ENCODE results near the gene KRTAP3-1. TPM values are rescaled to one million over a fixed set of nuclear protein-coding genes. Genes with fewer than 3 reads are reported as not detected.
A peak's percentile ranks its signal among the peaks of the same experiment; 100 is the strongest.

Gene KRTAP3-1
- total RNA-seq, 1 experiment from 2014 or later: not detected

- Histone ChIP-seq H3K9ac (ENCODE audit: low read length) (no peak overlapping the region), H3K4me3 (replicated peaks in 1 of 2; ENCODE audit: low read depth in 1 of 2, low read length in 2 of 2) (no peak overlapping the region), H3K79me2 (ENCODE audit: insufficient read depth, low read length) (no peaks in the 10 kb centered on the region), H3K27ac (ENCODE audit: low read depth, low read length) (no peak overlapping the region), H2AFZ (ENCODE audit: low read depth, low read length, poor library complexity, severe bottlenecking) (peak overlapping the region; percentile 3), H4K20me1 (ENCODE audit: insufficient read depth) (no peaks in the 10 kb centered on the region), H3K4me1 (ENCODE audit: control insufficient read depth in 1 of 2, insufficient read depth in 2 of 2, low read length in 2 of 2) (no peaks in the 10 kb centered on the region; a peak in 1 of 4 replicates), H3K9me2 (ENCODE audit: insufficient read depth) (no peaks in the 10 kb centered on the region), H3K4me2 (ENCODE audit: low read length) (no peak overlapping the region), H3K9me3 (ENCODE audit: control insufficient read depth in 1 of 2, insufficient read depth in 1 of 2, low read depth in 1 of 2, low read length in 2 of 2) (no peaks in the 10 kb centered on the region), H3K27me3 (ENCODE audit: insufficient read depth, low read length) (no peaks in the 10 kb centered on the region), H3K36me3 (ENCODE audit: control insufficient read depth in 1 of 2, insufficient read depth in 2 of 2, low read length in 2 of 2) (no peaks in the 10 kb centered on the region)
- ATAC-seq: no peak
- intact Hi-C loops (cut with micrococcal nuclease): no loop called here
- ChIA-PET POLR2A (no interaction called here), RAD21 (ENCODE audit: low non-redundant PET in 1 of 2, low total read pairs in 2 of 2, uncharacterized antibody in 2 of 2, unreplicated experiment in 2 of 2) (no interaction called here), CTCF (no interaction called here)
- no peak for TF ChIP-seq SP1 (IDR thresholded peaks at IDR 0.05; ENCODE audit: low read depth)
- TF ChIP-seq EZH2 (IDR thresholded peaks at IDR 0.05): no peak
- no peak for TF ChIP-seq ELF1 (IDR thresholded peaks at IDR 0.05; ENCODE audit: borderline replicate concordance, low read depth)
- no peak for TF ChIP-seq JUND (IDR thresholded peaks at IDR 0.05)
- no peak for TF ChIP-seq ATF3 (IDR thresholded peaks at IDR 0.05)
- TF ChIP-seq SIN3A (IDR thresholded peaks at IDR 0.05; ENCODE audit: low read depth): no peak
- no peak for TF ChIP-seq CBX3 (IDR thresholded peaks at IDR 0.05; ENCODE audit: low read depth)
- no peak for TF ChIP-seq CTCF (IDR thresholded peaks at IDR 0.05 in 2 of 3, conservative IDR thresholded peaks at IDR 0.05 in 1 of 3; ENCODE audit: borderline replicate concordance in 1 of 3, insufficient read depth in 1 of 3, low read depth in 2 of 3, low read length in 2 of 3)
- no peak for DNase-seq (ENCODE audit: low read depth, low spot score)
- no TSS peak for BruUV-seq (replicated peaks)
These were observed 6.1 kb downstream of the KRTAP3-1 start for GRCh38 chr17:41002814-41003213.

- ATAC-seq (no peak), DNase-seq (ENCODE audit: low read depth, low spot score) (no peak)
- H3K9ac ChIP-seq (ENCODE audit: low read length): no peak overlapping the region
- H3K9me2 ChIP-seq (ENCODE audit: insufficient read depth): no peaks in the 10 kb centered on the region
- CTCF ChIA-PET: no interaction called here
- peaks cover 3 to 10% of the 10 kb centered on the region in 2 experiments for H3K4me1 ChIP-seq (ENCODE audit: control insufficient read depth in 1 of 2, insufficient read depth in 2 of 2, low read length in 2 of 2)
- no peak overlapping the region for H3K27ac ChIP-seq (ENCODE audit: low read depth, low read length)
- H3K9me3 ChIP-seq (ENCODE audit: control insufficient read depth in 1 of 2, insufficient read depth in 1 of 2, low read depth in 1 of 2, low read length in 2 of 2): no peaks in the 10 kb centered on the region
- intact Hi-C loops (cut with micrococcal nuclease): no loop called here
- H3K79me2 ChIP-seq (ENCODE audit: insufficient read depth, low read length): no peaks in the 10 kb centered on the region
- no peak overlapping the region for H3K4me3 ChIP-seq (replicated peaks in 1 of 2; ENCODE audit: low read depth in 1 of 2, low read length in 2 of 2)
- no peaks in the 10 kb centered on the region for H4K20me1 ChIP-seq (ENCODE audit: insufficient read depth)
- no peak overlapping the region for H2AFZ ChIP-seq (ENCODE audit: low read depth, low read length, poor library complexity, severe bottlenecking)
- RAD21 ChIA-PET (ENCODE audit: low non-redundant PET in 1 of 2, low total read pairs in 2 of 2, uncharacterized antibody in 2 of 2, unreplicated experiment in 2 of 2): no interaction called here
- no peak overlapping the region for H3K4me2 ChIP-seq (ENCODE audit: low read length)
- H3K27me3 ChIP-seq (ENCODE audit: insufficient read depth, low read length): no peaks in the 10 kb centered on the region
- no TSS peak for BruUV-seq (replicated peaks)
- POLR2A ChIA-PET: no interaction called here
- H3K36me3 ChIP-seq (ENCODE audit: control insufficient read depth in 1 of 2, insufficient read depth in 2 of 2, low read length in 2 of 2): no peaks in the 10 kb centered on the region
- TF ChIP-seq CTCF (IDR thresholded peaks at IDR 0.05 in 2 of 3, conservative IDR thresholded peaks at IDR 0.05 in 1 of 3; ENCODE audit: borderline replicate concordance in 1 of 3, insufficient read depth in 1 of 3, low read depth in 2 of 3, low read length in 2 of 3): no peak
- no peak for TF ChIP-seq FOSL1 (IDR thresholded peaks at IDR 0.05; ENCODE audit: low read depth)
- no peak for TF ChIP-seq TCF7L2 (IDR thresholded peaks at IDR 0.05; ENCODE audit: borderline replicate concordance, extremely low read depth, insufficient read depth, insufficient read length)
- TF ChIP-seq ZFX (IDR thresholded peaks at IDR 0.05): no peak
- no peak for TF ChIP-seq MAX (IDR thresholded peaks at IDR 0.05)
- no peak for TF ChIP-seq CBX3 (IDR thresholded peaks at IDR 0.05; ENCODE audit: low read depth)
- TF ChIP-seq YY1 (IDR thresholded peaks at IDR 0.05; ENCODE audit: extremely low read depth, insufficient replicate concordance, low read depth, low read length): no peak
These were observed 7.1 kb downstream of the KRTAP3-1 start for GRCh38 chr17:41001795-41002194.
